CD4-positive, alpha-beta T cell treated with Interleukin-21 for 1 hour (primary cell): Measurements from ENCODE around the gene DOCK4.

Experiments
- DNase-seq: peaks from one replicate; pipeline ENCODE4 v3.0.0-alpha.2; 2020

DOCK4 gene

GRCh38 chr7:111990643-111991042 lies 215.6 kb downstream of the DOCK4 start:
- DNase-seq, result no peak

GRCh38 chr7:111987886-111988285 lies 218.3 kb downstream of the DOCK4 start:
- no peak for DNase-seq

- DNase-seq, result no peak
These were observed 218.9 kb downstream of the DOCK4 start for GRCh38 chr7:111987115-111987826.

- DNase-seq, result no peak
These were observed 219.6 kb downstream of the DOCK4 start for GRCh38 chr7:111986601-111987000.

- no peak for DNase-seq
These were observed 220.4 kb downstream of the DOCK4 start for GRCh38 chr7:111985798-111986197.

- DNase-seq, result no peak
These were observed 223.4 kb downstream of the DOCK4 start for GRCh38 chr7:111982804-111983203.

- no peak for DNase-seq
These were observed 224.1 kb downstream of the DOCK4 start for GRCh38 chr7:111982133-111982532.

GRCh38 chr7:111980725-111981124 lies 225.5 kb downstream of the DOCK4 start:
- DNase-seq, result no peak

- DNase-seq, result no peak
These were observed 230.9 kb downstream of the DOCK4 start for GRCh38 chr7:111975346-111975745.

- DNase-seq, result no peak
These were observed 245.2 kb downstream of the DOCK4 start for GRCh38 chr7:111960984-111961383.

- no peak for DNase-seq
These were observed 247.3 kb downstream of the DOCK4 start for GRCh38 chr7:111958896-111959295.

- no peak for DNase-seq
These were observed 247.8 kb downstream of the DOCK4 start for GRCh38 chr7:111958431-111958830.

GRCh38 chr7:111955616-111956015 lies 250.6 kb downstream of the DOCK4 start:
- no peak for DNase-seq

GRCh38 chr7:111954474-111955381 lies 251.5 kb downstream of the DOCK4 start:
- no peak for DNase-seq

GRCh38 chr7:111954056-111954455 lies 252.1 kb downstream of the DOCK4 start:
- DNase-seq, result no peak

- DNase-seq, result no peak
These were observed 252.6 kb downstream of the DOCK4 start for GRCh38 chr7:111953611-111954010.

GRCh38 chr7:111952783-111953182 lies 253.4 kb downstream of the DOCK4 start:
- no peak for DNase-seq

GRCh38 chr7:111951052-111951451 lies 255.1 kb downstream of the DOCK4 start:
- no peak for DNase-seq

- DNase-seq, result no peak
These were observed 263.6 kb downstream of the DOCK4 start for GRCh38 chr7:111942450-111943081.

- no peak for DNase-seq
These were observed 269.0 kb downstream of the DOCK4 start for GRCh38 chr7:111937163-111937562.

GRCh38 chr7:111933609-111934008 lies 272.6 kb downstream of the DOCK4 start:
- DNase-seq, result no peak

- DNase-seq, result no peak
These were observed 274.2 kb downstream of the DOCK4 start for GRCh38 chr7:111931958-111932357.

- DNase-seq, result no peak
These were observed 275.1 kb downstream of the DOCK4 start for GRCh38 chr7:111931016-111931517.
